Astrocyte (in vitro differentiated cells and primary cell): ENCODE data around the gene ARGFX. TPM values are rescaled to one million over a fixed set of nuclear protein-coding genes. Genes with fewer than 3 reads are reported as not detected.

Experiments used
- DNase-seq: peaks from one replicate; pipeline ENCODE4 v3.0.0-alpha.2; 2010; ENCODE audit warnings: low read depth
- FAIRE-seq: peaks from 2 replicates; lab custom pipeline; 2011; peaks lifted over from hg19 to GRCh38; lab: Jason Lieb, UNC
- H2AFZ ChIP-seq: 2 replicates; pipeline ENCODE4 v1.6.0; 2012; ENCODE audit warnings: low read depth, low read length, inconsistent platforms
- H3K27ac ChIP-seq: 2 replicates; pipeline ENCODE4 v1.5.1; 2011; ENCODE audit warnings: low read depth, low read length, inconsistent platforms
- H3K27me3 ChIP-seq: 2 replicates; pipeline ENCODE4 v1.6.0; 2011; ENCODE audit warnings: low read length, inconsistent platforms; ENCODE audit not compliant: insufficient read depth
- H3K36me3 ChIP-seq: 2 replicates; pipeline ENCODE4 v1.5.1; 2011; ENCODE audit warnings: low read length, inconsistent platforms; ENCODE audit not compliant: insufficient read depth
- H3K4me1 ChIP-seq: 2 replicates; pipeline ENCODE4 v1.5.1; 2011; ENCODE audit warnings: low read length, inconsistent platforms; ENCODE audit not compliant: insufficient read depth
- H3K4me2 ChIP-seq: 2 replicates; pipeline ENCODE4 v1.6.0; 2012; ENCODE audit warnings: low read length, inconsistent platforms
- H3K4me3 ChIP-seq: 2 replicates; pipeline ENCODE4 v1.5.1; 2011; ENCODE audit warnings: low read depth, mild to moderate bottlenecking, low read length, inconsistent platforms; ENCODE audit not compliant: insufficient read depth
- H3K79me2 ChIP-seq: 2 replicates; pipeline ENCODE4 v1.6.0; 2012; ENCODE audit warnings: mild to moderate bottlenecking, low read length, inconsistent platforms; ENCODE audit not compliant: insufficient read depth
- H3K9ac ChIP-seq: 2 replicates; pipeline ENCODE4 v1.6.0; 2012; ENCODE audit warnings: mild to moderate bottlenecking, low read length, inconsistent platforms
- H3K9me3 ChIP-seq: 2 replicates; pipeline ENCODE4 v1.5.1; 2012; ENCODE audit warnings: low read depth, mild to moderate bottlenecking, low read length, inconsistent platforms; ENCODE audit not compliant: insufficient read depth
- H4K20me1 ChIP-seq: 2 replicates; pipeline ENCODE4 v1.6.0; 2012; ENCODE audit warnings: low read length, inconsistent platforms; ENCODE audit not compliant: insufficient read depth
- H3K27ac Mint-ChIP-seq: one replicate; pipeline ENCODE4 v1.8.0; 2021; ENCODE audit warnings: mild to moderate bottlenecking, mixed read lengths; ENCODE audit not compliant: unreplicated experiment
- H3K27me3 Mint-ChIP-seq: one replicate; pipeline ENCODE4 v1.8.0; 2021; ENCODE audit warnings: low read depth, mixed read lengths; ENCODE audit not compliant: unreplicated experiment
- H3K36me3 Mint-ChIP-seq: one replicate; pipeline ENCODE4 v1.8.0; 2021; ENCODE audit warnings: low read depth, mixed read lengths; ENCODE audit not compliant: unreplicated experiment
- H3K4me1 Mint-ChIP-seq: one replicate; pipeline ENCODE4 v1.8.0; 2021; ENCODE audit warnings: low read depth, mixed read lengths; ENCODE audit not compliant: unreplicated experiment
- H3K4me3 Mint-ChIP-seq: one replicate; pipeline ENCODE4 v1.8.0; 2021; ENCODE audit warnings: mild to moderate bottlenecking, moderate library complexity, mixed read lengths; ENCODE audit not compliant: unreplicated experiment
- H3K9me3 Mint-ChIP-seq: one replicate; pipeline ENCODE4 v1.8.0; 2021; ENCODE audit warnings: mild to moderate bottlenecking, mixed read lengths; ENCODE audit not compliant: unreplicated experiment
- CTCF ChIP-seq: IDR thresholded peaks from 2 replicates; pipeline ENCODE4 v1.5.1; 2011; ENCODE audit warnings: low read depth, mild to moderate bottlenecking, inconsistent platforms, low read length, moderate library complexity; ENCODE audit not compliant: insufficient read depth
- EZH2 ChIP-seq: IDR thresholded peaks from 2 replicates; pipeline ENCODE4 v1.6.1; 2012; ENCODE audit warnings: mild to moderate bottlenecking, low read length, inconsistent platforms; ENCODE audit not compliant: insufficient read depth
- total RNA-seq: library from RNA; stranded (reverse); gene quantifications from 2 replicates; pipeline ENCODE4 v1.2.1, GENCODE V29; 2021

The ARGFX gene
- total RNA-seq, 1 donor from 2014 or later, result not detected

GRCh38 chr3:121545049-121545573, 22.6 kb upstream of the ARGFX start:
- Mint-ChIP-seq H3K27ac (no peak overlapping the region), H3K4me1 (peaks cover 7% of the 10 kb centered on the region), H3K27me3 (no peaks in the 10 kb centered on the region), H3K36me3 (no peaks in the 10 kb centered on the region), H3K9me3 (no peaks in the 10 kb centered on the region), H3K4me3 (peak overlapping the region; percentile 83)
- TF ChIP-seq EZH2 (no peak), CTCF (no peak)
- Histone ChIP-seq H3K4me1 (no peaks in the 10 kb centered on the region), H3K27ac (peak overlapping the region; percentile 44), H3K27me3 (no peaks in the 10 kb centered on the region), H3K9ac (peak overlapping the region; percentile 85), H4K20me1 (no peaks in the 10 kb centered on the region), H3K79me2 (peaks cover 23% of the 10 kb centered on the region), H3K36me3 (no peaks in the 10 kb centered on the region), H3K9me3 (no peaks in the 10 kb centered on the region), H3K4me2 (peak overlapping the region; percentile 96), H2AFZ (peak overlapping the region; percentile 90), H3K4me3 (peak overlapping the region; percentile 81)
- FAIRE-seq, result no peak
- DNase-seq, result no peak

- peak; percentile 93 for DNase-seq
- peak within 1 kb of the TSS; percentile 82 for H3K27ac Mint-ChIP-seq
- no peaks in the 10 kb centered on the region for H3K27me3 ChIP-seq
- no peaks in the 10 kb centered on the region for H3K9me3 ChIP-seq
- H3K36me3 Mint-ChIP-seq, result no peaks in the 10 kb centered on the region
- H3K79me2 ChIP-seq, result peaks cover 23% of the 10 kb centered on the region
- H3K4me1 Mint-ChIP-seq, result peaks cover 7% of the 10 kb centered on the region
- H3K9ac ChIP-seq, result peak within 1 kb of the TSS; percentile 85
- no peaks in the 10 kb centered on the region for H3K4me1 ChIP-seq
- H3K27me3 Mint-ChIP-seq, result no peaks in the 10 kb centered on the region
- no peak for FAIRE-seq
- no peak for TF ChIP-seq CTCF
- TF ChIP-seq EZH2, result no peak
- H3K9me3 Mint-ChIP-seq, result no peaks in the 10 kb centered on the region
- H2AFZ ChIP-seq, result peak within 1 kb of the TSS; percentile 90
- peak within 1 kb of the TSS; percentile 81 for H3K4me3 ChIP-seq
- no peaks in the 10 kb centered on the region for H4K20me1 ChIP-seq
- peak within 1 kb of the TSS; percentile 83 for H3K4me3 Mint-ChIP-seq
- H3K27ac ChIP-seq, result peak within 1 kb of the TSS; percentile 44
- H3K36me3 ChIP-seq, result no peaks in the 10 kb centered on the region
- peak within 1 kb of the TSS; percentile 96 for H3K4me2 ChIP-seq
These were observed 21.9 kb upstream of the ARGFX start, which contains the start of gene POLQ for GRCh38 chr3:121545574-121546455. TSS of gene POLQ (minus strand) at chr3:121545988. CDS start at chr3:121545877, 111 bp downstream.
